ENCODE measurements around the gene LBR.

LBR gene

DNA sequence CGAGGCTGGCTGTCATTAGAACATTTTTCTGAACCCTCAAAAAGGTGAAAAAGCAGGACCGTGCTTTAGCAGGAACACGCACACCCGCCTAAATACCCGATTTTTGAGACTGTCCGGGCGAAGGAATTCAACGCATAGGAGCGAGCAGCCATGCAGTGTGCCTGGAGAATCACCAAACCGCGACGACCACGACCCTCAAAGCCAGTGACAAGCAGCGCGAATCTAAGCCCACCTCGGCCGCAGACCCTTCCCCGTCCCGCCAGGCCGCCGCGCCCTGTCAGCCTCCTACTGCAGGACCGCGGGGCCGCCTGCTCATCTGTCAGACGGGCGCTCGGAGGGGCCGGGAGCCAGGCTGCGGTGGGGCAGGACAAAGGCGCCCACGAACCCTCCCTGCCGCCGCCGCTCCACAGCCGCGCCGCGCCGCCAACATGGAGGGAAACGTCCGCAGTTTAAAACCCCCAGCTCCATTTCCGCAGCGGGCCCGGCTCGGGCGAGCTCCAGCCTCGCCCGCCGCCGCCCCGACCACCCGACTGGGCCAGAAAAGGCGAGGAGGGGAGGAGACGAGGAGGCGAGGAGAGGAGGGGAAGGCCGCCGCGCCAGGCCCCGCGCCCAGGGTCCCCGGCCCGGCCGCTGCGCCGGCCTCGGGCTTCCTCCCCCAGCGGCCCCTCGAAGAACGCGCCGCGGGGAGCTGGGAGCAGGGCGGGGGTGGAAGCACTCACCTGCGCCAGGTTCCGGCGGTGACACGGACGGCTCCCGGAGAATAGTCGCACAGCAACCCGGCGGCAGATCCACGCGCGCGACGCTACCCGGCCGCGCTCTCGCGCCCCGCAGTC is at the start of gene LBR:
TSS of gene LBR (minus strand) at position 804 of the 833 bp plus-strand sequence. CDS start 3,963 bp downstream, outside the sequence.
- TF ChIP-seq, protein P1, sequence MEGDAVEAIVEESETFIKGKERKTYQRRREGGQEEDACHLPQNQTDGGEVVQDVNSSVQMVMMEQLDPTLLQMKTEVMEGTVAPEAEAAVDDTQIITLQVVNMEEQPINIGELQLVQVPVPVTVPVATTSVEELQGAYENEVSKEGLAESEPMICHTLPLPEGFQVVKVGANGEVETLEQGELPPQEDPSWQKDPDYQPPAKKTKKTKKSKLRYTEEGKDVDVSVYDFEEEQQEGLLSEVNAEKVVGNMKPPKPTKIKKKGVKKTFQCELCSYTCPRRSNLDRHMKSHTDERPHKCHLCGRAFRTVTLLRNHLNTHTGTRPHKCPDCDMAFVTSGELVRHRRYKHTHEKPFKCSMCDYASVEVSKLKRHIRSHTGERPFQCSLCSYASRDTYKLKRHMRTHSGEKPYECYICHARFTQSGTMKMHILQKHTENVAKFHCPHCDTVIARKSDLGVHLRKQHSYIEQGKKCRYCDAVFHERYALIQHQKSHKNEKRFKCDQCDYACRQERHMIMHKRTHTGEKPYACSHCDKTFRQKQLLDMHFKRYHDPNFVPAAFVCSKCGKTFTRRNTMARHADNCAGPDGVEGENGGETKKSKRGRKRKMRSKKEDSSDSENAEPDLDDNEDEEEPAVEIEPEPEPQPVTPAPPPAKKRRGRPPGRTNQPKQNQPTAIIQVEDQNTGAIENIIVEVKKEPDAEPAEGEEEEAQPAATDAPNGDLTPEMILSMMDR (IDR thresholded peaks at IDR 0.05), result no peak
- H3K4me1 Mint-ChIP-seq, result peaks cover 54% of the 10 kb centered on the region
- DNase-seq, result peak; percentile 71

GRCh38 chr1:225477296-225477911 is 49.6 kb upstream of the LBR start:
- no peaks in the 10 kb centered on the region for H3K27me3 Mint-ChIP-seq (ENCODE audit: low read depth, poor library complexity)
- peaks cover 4% of the 10 kb centered on the region for H3K9me3 Mint-ChIP-seq
- no peak for DNase-seq
- H3K27ac Mint-ChIP-seq, result no peak overlapping the region
- H3K4me1 Mint-ChIP-seq, result peaks cover 33% of the 10 kb centered on the region
- H3K4me3 Mint-ChIP-seq, result no peak overlapping the region
- H3K36me3 Mint-ChIP-seq (ENCODE audit: low read depth), result no peaks in the 10 kb centered on the region
- TF ChIP-seq, protein P1 (IDR thresholded peaks at IDR 0.05), result no peak

More for the DNA sequence above, at the start of gene LBR:
- Mint-ChIP-seq H3K27ac (peak within 1 kb of the TSS; percentile 90), H3K27me3 (ENCODE audit: low read depth, poor library complexity) (peaks cover 6% of the 10 kb centered on the region), H3K9me3 (peaks cover 22% of the 10 kb centered on the region), H3K36me3 (ENCODE audit: low read depth) (peaks cover 11% of the 10 kb centered on the region), H3K4me3 (peak within 1 kb of the TSS; percentile 92)

- DNase-seq, result no peak
- Mint-ChIP-seq H3K4me1 (peaks cover 27% of the 10 kb centered on the region), H3K27ac (no peak overlapping the region), H3K9me3 (peaks cover 4% of the 10 kb centered on the region), H3K36me3 (ENCODE audit: low read depth) (no peaks in the 10 kb centered on the region), H3K27me3 (ENCODE audit: low read depth, poor library complexity) (no peaks in the 10 kb centered on the region), H3K4me3 (no peak overlapping the region)
- TF ChIP-seq, protein P1 (IDR thresholded peaks at IDR 0.05), result no peak
Observed at GRCh38 chr1:225476538-225476988, 48.7 kb upstream of the LBR start.

DNA sequence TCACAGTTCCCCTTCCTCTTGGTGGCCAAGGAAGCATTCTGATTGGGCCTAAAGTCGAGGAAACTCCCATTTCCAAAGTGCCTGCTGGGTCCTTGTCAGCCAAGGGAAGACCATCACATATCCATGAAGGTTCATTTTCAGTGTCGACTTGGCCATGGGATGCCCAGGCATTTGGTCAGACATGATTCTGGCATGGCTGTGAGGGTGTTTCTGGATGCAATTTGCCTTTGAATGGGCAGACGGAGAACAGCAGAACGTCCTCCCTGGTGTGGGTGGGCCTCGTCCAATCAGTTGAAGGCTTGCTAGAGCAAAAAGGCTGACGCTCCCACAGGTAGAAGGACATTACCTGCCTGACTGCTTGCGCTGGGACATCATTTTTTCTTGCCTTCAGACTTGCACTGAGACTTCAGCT is 48.3 kb upstream of the LBR start:
- Mint-ChIP-seq H3K36me3 (ENCODE audit: low read depth) (no peaks in the 10 kb centered on the region), H3K27me3 (ENCODE audit: low read depth, poor library complexity) (no peaks in the 10 kb centered on the region), H3K9me3 (peaks cover 4% of the 10 kb centered on the region), H3K4me1 (peaks cover 27% of the 10 kb centered on the region), H3K4me3 (no peak overlapping the region), H3K27ac (no peak overlapping the region)
- TF ChIP-seq, protein P1 (IDR thresholded peaks at IDR 0.05), result no peak
- no peak for DNase-seq

DNA sequence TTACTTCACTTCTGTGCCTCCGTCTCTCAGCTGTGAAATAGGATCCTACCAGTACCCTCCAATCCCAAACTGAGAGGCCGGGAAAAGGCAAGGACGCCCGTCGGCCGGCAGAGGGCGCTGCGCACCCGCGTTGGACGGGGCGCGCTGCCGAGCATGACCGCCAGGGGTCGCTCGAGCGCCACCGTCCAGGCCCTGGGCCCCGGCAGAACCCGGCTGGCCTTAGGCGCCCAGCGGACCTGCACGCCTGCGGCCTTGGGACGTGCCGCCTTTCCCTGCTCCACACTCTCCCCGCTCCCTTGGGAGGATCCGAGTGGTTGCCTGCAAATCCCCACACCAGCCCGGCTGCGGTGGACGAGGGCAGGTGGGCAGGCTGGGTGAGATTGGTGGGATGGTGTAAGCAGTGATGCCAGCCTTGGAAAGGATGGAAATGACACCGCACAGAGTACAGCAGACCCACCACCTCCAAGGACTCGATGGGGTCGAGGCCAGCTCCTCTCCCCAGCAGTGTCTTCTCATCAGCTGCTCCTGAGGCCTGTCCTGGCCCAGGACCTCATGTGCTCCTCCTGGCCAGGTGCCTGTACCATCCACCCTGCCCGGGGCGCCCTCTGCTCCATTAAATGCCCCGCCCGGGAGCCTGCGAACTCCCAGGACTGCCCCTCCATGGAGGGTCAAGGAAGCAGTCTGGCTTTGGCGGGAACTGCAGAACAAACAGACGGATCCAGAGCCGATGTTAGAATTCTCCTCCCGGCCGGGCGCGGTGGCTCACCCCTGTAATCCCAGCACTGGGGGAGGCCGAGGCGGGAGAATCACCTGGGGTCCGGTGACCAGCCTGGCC is 47.4 kb upstream of the LBR start:
- H3K36me3 Mint-ChIP-seq (ENCODE audit: low read depth), result no peaks in the 10 kb centered on the region

More for the DNA sequence above, 47.4 kb upstream of the LBR start:
- Mint-ChIP-seq H3K27ac (no peak overlapping the region), H3K9me3 (peaks cover 4% of the 10 kb centered on the region), H3K4me3 (no peak overlapping the region), H3K4me1 (peaks cover 30% of the 10 kb centered on the region), H3K27me3 (ENCODE audit: low read depth, poor library complexity) (peaks cover 4% of the 10 kb centered on the region)
- TF ChIP-seq, protein P1 (IDR thresholded peaks at IDR 0.05), result peak; percentile 100
- DNase-seq, result peak; percentile 79
